Breast epithelium (tissue), 4 donors: ENCODE results near the gene TXNDC16. TPM values are rescaled to one million over a fixed set of nuclear protein-coding genes. Genes with fewer than 3 reads are reported as not detected.

Experiments used
- DNase-seq, 2 donors: peaks; one replicate each; pipeline ENCODE4 v3.0.0-alpha.2; 2019; ENCODE audit warnings: low spot score in 2 of 2
- H3K27ac ChIP-seq, 2 donors: fragments of 200-600 bp; sonication (generic) in 1 of 2; one replicate each; pipeline ENCODE4 v1.5.1; 2016 to 2019; ENCODE audit warnings: mild to moderate bottlenecking in 1 of 2
- H3K27me3 ChIP-seq, 2 donors: fragments of 200-600 bp; sonication (generic) in 1 of 2; one replicate each; pipeline versions ENCODE4 v1.5.1 to v1.6.0; 2017 to 2019; ENCODE audit warnings: control low read depth in 1 of 2, mild to moderate bottlenecking in 1 of 2
- H3K36me3 ChIP-seq: fragments of 200-600 bp; one replicate; pipeline ENCODE4 v1.5.1; 2019
- H3K4me1 ChIP-seq, 2 donors: fragments of 200-600 bp; sonication (generic); one replicate each; pipeline ENCODE4 v1.5.1; 2016 to 2019; ENCODE audit warnings: control low read depth in 1 of 2
- H3K4me3 ChIP-seq, 3 donors: fragments of 200-600 bp; sonication (generic); 1 replicate in 2 of 3; 2 replicates in 1 of 3; pipeline ENCODE4 v1.5.1; 2016 to 2019; ENCODE audit warnings: mild to moderate bottlenecking in 3 of 3, moderate library complexity in 2 of 3
- H3K9me3 ChIP-seq, 2 donors: fragments of 200-600 bp; sonication (generic) in 1 of 2; one replicate each; pipeline ENCODE4 v1.5.1; 2016 to 2019; ENCODE audit warnings: control low read depth in 1 of 2
- CTCF ChIP-seq, 3 donors: fragments of 450-650 bp; IDR thresholded peaks; one replicate each; pipeline ENCODE4 v1.5.1; 2016 to 2017; ENCODE audit warnings: antibody characterized with exemption in 3 of 3, mild to moderate bottlenecking in 3 of 3, moderate library complexity in 3 of 3
- POLR2A ChIP-seq: fragments of 450-650 bp; IDR thresholded peaks from one replicate; pipeline ENCODE4 v1.6.1; 2016; ENCODE audit warnings: antibody characterized with exemption, mild to moderate bottlenecking, moderate library complexity
- POLR2AphosphoS5 ChIP-seq, 3 donors: sonication (generic); formaldehyde crosslinking; IDR thresholded peaks; one replicate each; pipeline ENCODE4 v1.6.1; 2017; ENCODE audit warnings: antibody characterized with exemption in 3 of 3
- intact Hi-C: fragments of 100-400 bp; cut with DNase I; formaldehyde crosslinking; loops from one replicate; pipeline ENCODE4 v1.15.1; 2023; ENCODE audit warnings: low total_unique reads
- total RNA-seq, 3 donors: library from RNA; depleted of rRNA; stranded (reverse); fragments of >200 nt; gene quantifications; one replicate each; pipeline ENCODE4 v1.1.0, GENCODE V29; 2016

TXNDC16 gene
- total RNA-seq, 3 donors from 2014 or later: 11.5 to 18.3 (median 13.1) TPM

DNA sequence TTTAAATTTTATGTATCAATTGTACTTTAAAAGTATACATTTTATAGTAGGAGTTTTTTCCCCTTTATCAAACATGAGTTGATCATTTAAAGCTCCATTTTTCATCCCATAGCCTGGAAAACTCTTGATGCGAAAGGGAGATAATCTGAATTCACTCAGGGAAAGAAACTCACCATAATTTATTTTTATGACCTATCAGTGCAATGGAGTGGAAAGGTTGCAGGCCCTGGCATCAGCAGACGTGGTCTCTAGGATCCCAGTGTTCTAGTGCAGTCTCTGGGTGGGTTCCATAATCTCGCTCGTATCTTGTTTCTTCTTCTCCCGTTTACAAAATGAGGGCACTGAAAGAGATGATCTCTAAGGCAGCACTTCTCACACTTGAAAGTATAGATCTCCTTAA is 153.2 kb downstream of the TXNDC16 start:
- Histone ChIP-seq H3K36me3 (no peaks in the 10 kb centered on the region), H3K4me3 (no peak overlapping the region), H3K4me1 (no peaks in the 10 kb centered on the region), H3K27me3 (no peaks in the 10 kb centered on the region), H3K27ac (no peak overlapping the region), H3K9me3 (no peaks in the 10 kb centered on the region)
- no peak for DNase-seq
- intact Hi-C loops: no loop called here
- TF ChIP-seq POLR2AphosphoS5 (IDR thresholded peaks at IDR 0.05) (no peak), POLR2A (no peak), CTCF (IDR thresholded peaks at IDR 0.05) (no peak)

- no peak overlapping the region for H3K27ac ChIP-seq
- intact Hi-C loops: no loop called here
- no peak overlapping the region for H3K4me3 ChIP-seq
- H3K36me3 ChIP-seq: no peaks in the 10 kb centered on the region
- no peaks in the 10 kb centered on the region for H3K9me3 ChIP-seq
- no peaks in the 10 kb centered on the region for H3K4me1 ChIP-seq
- TF ChIP-seq POLR2AphosphoS5 (IDR thresholded peaks at IDR 0.05): no peak
- H3K27me3 ChIP-seq: no peaks in the 10 kb centered on the region
- DNase-seq: no peak
Observed at GRCh38 chr14:52397844-52398243, 154.5 kb downstream of the TXNDC16 start.

- Histone ChIP-seq H3K4me1 (no peaks in the 10 kb centered on the region), H3K4me3 (no peak overlapping the region), H3K36me3 (no peaks in the 10 kb centered on the region), H3K27me3 (no peaks in the 10 kb centered on the region), H3K9me3 (no peaks in the 10 kb centered on the region), H3K27ac (no peak overlapping the region)
- no peak for DNase-seq
- TF ChIP-seq CTCF (IDR thresholded peaks at IDR 0.05) (no peak), POLR2A (no peak), POLR2AphosphoS5 (IDR thresholded peaks at IDR 0.05) (no peak)
- intact Hi-C loops: no loop called here
Observed at GRCh38 chr14:52395728-52396127, 156.6 kb downstream of the TXNDC16 start.

GRCh38 chr14:52391881-52392615 is 160.3 kb downstream of the TXNDC16 start:
- TF ChIP-seq CTCF (IDR thresholded peaks at IDR 0.05): no peak
- no peak for TF ChIP-seq POLR2AphosphoS5 (IDR thresholded peaks at IDR 0.05)
- TF ChIP-seq POLR2A: no peak

More at GRCh38 chr14:52391881-52392615, 160.3 kb downstream of the TXNDC16 start:
- Histone ChIP-seq H3K9me3 (no peaks in the 10 kb centered on the region), H3K4me1 (no peaks in the 10 kb centered on the region), H3K4me3 (no peak overlapping the region), H3K27ac (peak overlapping the region in 1 of 2 donors; percentile 25), H3K36me3 (no peaks in the 10 kb centered on the region), H3K27me3 (no peaks in the 10 kb centered on the region)
- no peak for DNase-seq
- intact Hi-C loops: no loop called here

Other genes starting within 250 kb of the TXNDC16 start
- 1 to 10 TPM; 1.8 to 5.9 (median 4.9) TPM for gene PTGER2, start 238.2 kb downstream of the TXNDC16 start, total RNA-seq
- gene GPR137C, start 331 bp upstream of the TXNDC16 start, total RNA-seq: 1 to 10 TPM in 1 of 3 donors, under 1 TPM in 2; 0.33 to 1.2 (median 0.80) TPM
- gene ERO1A, start 143.1 kb upstream of the TXNDC16 start, total RNA-seq: 10 to 100 TPM; 28.6 to 43.6 (median 37.0) TPM
- 100 to 1,000 TPM in 1 of 3 donors, 10 to 100 TPM in 2; 78.3 to 106 (median 89.9) TPM for gene PSMC6, start 154.7 kb upstream of the TXNDC16 start, total RNA-seq
- 10 to 100 TPM; 15.1 to 17.7 (median 16.0) TPM for gene STYX, start 177.7 kb upstream of the TXNDC16 start, total RNA-seq
- 10 to 100 TPM; 13.1 to 21.2 (median 18.7) TPM for gene GNPNAT1, start 239.1 kb upstream of the TXNDC16 start, total RNA-seq